Neural progenitor cell (in vitro differentiated cells): ENCODE data around the gene HEXD.

Source experiments
- CTCF ChIP-seq: fragments of 200-600 bp; sonication (generic); IDR thresholded peaks from 2 replicates; pipeline ENCODE4 v1.5.1; 2017; ENCODE audit warnings: antibody characterized with exemption, mild to moderate bottlenecking
- EZH2 ChIP-seq: fragments of 200-600 bp; sonication (generic); IDR thresholded peaks from 2 replicates; pipeline ENCODE4 v1.6.1; 2017; ENCODE audit warnings: antibody characterized with exemption, mild to moderate bottlenecking, moderate library complexity

- TF ChIP-seq EZH2 (no peak), CTCF (no peak)
Observed at GRCh38 chr17:82446649-82447048, 28.5 kb downstream of the HEXD start.
